Activated naive CD4-positive, alpha-beta T cell treated with Interleukin-2 at 50 U/mL for 16 hours (primary cell): Measurements from ENCODE around the gene SNTG2.

Source experiments
- DNase-seq: peaks from one replicate; pipeline ENCODE4 v3.0.0-alpha.2; 2020

Gene SNTG2

DNA sequence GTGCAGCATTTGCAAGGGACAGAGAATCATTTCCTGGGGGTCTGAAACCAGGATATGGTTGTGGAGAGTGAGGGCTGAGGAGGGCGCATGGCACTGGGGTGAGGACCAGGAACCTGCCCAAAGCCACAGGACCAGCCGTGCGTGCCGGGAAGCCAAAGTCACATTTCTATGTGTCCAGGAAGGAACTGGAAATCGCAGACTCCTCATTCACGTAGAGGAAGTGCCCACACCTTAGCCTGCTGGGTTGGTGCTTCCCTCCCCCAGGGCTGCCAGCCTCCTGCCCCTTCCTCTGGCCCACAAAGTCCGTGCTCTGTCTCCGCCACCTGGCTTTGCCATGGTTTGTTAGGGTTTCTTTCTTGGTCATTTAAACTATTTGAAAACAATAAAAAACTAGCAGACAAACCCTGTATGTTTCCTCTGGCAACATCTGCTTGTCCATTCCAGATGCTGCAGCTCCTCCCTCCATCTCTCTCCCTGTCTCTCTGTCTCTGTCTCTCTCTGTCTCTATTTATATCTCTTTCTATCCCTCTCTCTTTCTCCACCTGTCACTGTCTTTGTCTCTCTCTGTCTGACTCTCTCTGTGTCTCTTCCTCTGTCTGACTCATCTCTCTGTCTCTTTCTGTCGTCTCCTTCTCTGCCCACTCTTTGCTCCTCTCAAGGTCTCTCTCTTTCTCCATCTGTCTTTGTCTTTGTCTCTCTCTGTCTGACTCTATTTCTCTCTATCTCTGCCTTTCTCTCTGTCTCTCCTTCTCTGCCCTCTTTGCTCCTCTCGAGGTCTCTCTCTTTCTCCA, 299.4 kb downstream of the SNTG2 start:
- no peak for DNase-seq

- no peak for DNase-seq
These were observed 300.9 kb downstream of the SNTG2 start for GRCh38 chr2:1251520-1251919.

DNA sequence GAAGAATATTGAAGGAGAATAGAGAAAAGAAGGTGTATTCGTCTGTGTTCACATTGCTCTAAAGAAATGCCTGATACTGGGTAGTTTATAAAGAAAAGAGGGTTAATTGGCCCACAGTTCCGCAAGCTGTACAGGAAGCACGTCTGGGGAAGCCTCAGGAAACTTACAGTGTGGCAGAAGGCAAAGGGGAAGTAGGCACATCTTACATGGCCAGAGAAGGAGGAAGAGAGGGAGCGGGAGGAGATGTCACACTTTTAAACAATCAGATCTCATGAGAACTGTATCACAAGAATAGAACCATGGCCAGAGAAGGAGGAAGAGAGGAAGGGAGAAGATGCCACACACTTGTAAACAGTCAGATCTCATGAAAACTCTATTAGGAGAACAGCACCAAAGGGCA, 303.0 kb downstream of the SNTG2 start:
- DNase-seq: no peak

DNA sequence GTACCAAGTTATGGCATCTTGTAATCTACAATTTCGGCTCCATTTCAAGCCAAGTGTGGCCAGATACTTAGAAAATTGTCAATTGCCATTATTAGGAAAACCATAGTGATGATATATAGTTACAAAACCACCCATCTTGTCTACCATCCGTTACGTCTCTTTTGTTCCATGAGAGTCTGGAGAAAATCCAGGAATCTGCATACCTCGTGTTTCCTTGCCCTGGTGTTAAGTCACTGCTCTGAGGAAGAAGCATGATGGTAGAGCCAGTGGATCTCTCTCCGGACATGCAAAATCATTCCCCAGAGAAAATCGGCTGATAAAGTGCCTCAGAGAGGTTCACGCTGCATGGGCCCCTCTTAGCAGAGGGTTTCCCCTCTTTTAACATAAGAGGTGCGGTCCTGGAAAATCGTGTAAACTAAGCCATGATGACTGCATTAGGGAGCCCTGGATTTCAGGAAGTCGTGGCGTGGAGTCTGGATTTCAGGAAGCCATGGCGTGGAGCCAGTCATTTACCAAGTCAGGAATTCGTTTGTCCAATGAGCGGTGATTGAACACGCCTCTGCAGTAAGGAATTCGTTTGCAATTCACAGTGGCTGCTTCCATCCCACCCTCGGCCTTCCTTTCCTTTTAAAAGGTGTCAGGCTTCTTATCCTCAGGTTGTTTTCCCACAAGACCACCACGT, 304.2 kb downstream of the SNTG2 start:
- DNase-seq: no peak

DNA sequence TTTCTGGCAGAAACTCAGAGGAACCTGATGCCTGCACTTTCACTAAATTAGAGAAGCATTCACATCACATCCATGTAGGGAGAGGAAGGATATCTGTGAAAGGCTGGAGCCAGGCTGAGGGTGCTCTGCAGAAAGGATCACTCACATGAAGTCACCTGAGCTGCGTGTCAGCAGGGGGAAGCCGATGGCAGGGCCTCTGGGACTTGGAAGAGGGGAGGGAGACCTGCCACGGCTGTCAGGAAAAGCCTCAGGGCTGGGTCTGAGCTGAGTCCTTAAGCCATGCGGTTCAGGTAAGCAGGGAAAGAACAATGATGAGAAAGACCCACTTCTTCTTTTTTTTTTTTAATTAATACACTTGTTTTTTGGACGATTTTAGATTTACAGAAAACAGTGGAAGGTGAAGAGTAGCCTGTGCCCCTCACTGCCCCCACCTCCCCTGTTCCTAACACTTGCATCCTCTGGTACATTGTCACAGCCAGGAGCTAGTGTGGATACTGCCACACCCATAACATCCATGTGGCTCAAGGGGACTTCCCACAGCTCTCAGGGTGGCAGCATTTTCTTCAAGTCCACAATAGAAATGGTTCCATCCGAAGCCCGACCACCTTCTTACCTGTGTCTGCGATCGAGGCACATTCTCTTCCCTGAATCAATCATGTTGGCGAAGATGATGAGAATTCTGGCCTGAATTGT, 306.1 kb downstream of the SNTG2 start:
- DNase-seq: no peak

DNA sequence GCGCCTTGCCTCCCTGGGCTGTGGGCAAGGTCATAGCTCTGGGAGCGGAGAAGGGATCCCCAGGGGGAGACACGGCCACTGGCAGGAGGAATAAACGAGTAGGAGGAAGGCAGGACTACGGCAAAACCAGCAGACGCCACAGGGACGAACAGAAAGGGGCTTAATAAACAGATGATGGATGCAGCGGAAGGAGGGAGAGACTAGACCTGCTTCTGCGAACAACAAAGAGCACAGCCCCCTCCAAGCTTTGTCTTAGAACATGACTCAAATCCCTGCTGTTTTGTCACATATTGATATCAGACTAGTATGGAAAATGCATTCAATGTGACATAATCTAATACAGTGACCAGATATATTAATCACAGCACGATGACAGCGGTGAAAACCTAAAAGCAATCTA, 306.7 kb downstream of the SNTG2 start:
- DNase-seq: no peak

DNA sequence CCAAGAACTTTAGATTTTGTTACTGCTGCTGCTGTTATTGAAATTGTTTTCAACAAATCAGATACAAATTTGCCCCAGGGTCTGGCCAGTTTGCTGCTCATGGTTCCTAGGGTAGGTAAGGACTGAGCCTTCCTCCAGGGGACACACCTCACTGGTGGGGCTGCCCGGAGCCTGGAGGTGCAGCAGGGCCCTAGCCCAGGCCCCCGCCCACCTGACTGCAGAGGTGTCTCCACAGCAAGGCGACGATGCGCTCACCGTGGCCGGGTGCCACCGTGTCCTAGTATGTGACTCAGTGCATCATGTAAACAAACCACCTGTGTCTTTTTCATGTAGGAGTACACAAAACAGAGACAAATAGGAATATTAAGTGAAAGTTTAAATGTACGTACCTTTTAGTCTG, 309.1 kb downstream of the SNTG2 start:
- no peak for DNase-seq

DNA sequence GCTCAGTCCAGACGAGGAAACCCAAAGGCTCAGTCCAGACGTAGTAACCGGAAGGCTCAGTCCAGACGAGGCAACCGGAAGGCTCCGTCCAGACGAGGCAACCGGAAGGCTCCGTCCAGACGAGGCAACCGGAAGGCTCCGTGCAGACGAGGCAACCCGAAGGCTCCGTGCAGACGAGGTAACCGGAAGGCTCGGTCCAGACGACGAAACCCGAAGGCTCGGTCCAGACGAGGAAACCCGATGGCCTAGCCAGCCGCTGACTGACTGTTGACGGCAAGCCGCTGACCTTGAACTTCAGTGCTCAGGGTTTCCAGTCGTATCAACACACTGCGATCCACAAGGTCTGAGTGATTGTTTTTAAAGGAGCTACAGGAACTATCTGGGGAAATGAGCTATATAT, 312.0 kb downstream of the SNTG2 start:
- DNase-seq: no peak

GRCh38 chr2:1265454-1265853, 314.8 kb downstream of the SNTG2 start:
- no peak for DNase-seq

GRCh38 chr2:1266351-1266750, 315.7 kb downstream of the SNTG2 start:
- no peak for DNase-seq

- DNase-seq: no peak
These were observed 317.4 kb downstream of the SNTG2 start for GRCh38 chr2:1268034-1268433.

DNA sequence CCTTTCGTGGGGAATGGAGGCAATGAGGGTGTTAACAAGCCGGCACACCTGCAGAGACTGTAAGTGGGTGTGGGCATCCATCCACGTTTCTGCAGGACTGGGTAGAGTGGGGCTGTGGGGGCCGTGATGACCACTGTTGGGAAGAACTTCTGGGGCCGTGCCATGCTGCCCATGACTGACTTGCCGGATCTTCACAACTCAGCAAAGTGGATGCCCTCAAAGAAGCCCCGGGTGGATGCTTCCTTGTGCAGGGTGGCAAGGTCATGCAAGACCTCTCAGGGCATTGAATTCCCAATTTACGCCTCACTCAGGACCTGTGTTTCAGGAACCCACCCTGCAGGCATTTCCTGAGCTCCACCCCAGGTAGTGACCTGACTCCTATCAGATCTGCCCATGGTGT, 319.2 kb downstream of the SNTG2 start:
- DNase-seq: no peak

- no peak for DNase-seq
These were observed 322.2 kb downstream of the SNTG2 start for GRCh38 chr2:1272835-1273234.

- no peak for DNase-seq
These were observed 327.0 kb downstream of the SNTG2 start for GRCh38 chr2:1277634-1278033.

- no peak for DNase-seq
These were observed 327.5 kb downstream of the SNTG2 start for GRCh38 chr2:1278125-1278524.

DNA sequence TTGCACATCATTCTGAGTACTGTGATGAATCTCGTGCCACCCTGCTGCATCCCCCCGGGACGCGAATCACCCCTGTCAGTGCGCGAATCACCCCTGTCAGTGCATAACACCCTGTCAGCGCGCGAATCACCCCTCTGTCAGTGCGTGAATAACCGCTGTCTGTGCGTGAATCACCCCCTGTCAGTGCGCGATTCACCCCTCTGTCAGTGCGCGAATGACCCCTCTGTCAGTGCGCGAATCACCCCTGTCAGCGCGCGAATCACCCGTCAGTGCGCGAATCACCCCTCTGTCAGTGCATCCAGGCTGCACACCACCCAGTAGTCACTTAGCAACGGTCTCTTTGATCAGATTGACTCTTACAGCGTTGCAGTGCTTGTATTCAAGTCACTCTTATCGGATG, 328.2 kb downstream of the SNTG2 start:
- no peak for DNase-seq

DNA sequence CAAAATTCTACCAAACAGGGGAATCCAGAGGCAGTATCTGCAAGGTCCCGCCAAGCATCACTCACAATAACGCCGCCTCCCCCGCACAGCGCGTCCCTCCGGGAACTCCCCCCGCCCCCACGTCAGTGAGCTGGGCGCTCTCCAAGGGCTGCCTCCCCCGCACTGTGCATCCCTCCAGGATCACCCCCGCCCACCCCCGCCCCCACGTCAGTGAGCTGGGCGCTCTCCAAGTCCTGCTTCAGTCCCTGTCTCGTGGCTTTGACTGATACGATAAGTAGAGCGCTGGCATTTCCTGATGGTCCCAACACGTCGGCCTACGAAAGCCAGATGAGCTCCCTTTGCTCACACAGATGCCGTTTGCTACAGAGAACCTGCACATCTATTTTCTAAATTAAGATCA, 331.9 kb downstream of the SNTG2 start:
- no peak for DNase-seq

DNA sequence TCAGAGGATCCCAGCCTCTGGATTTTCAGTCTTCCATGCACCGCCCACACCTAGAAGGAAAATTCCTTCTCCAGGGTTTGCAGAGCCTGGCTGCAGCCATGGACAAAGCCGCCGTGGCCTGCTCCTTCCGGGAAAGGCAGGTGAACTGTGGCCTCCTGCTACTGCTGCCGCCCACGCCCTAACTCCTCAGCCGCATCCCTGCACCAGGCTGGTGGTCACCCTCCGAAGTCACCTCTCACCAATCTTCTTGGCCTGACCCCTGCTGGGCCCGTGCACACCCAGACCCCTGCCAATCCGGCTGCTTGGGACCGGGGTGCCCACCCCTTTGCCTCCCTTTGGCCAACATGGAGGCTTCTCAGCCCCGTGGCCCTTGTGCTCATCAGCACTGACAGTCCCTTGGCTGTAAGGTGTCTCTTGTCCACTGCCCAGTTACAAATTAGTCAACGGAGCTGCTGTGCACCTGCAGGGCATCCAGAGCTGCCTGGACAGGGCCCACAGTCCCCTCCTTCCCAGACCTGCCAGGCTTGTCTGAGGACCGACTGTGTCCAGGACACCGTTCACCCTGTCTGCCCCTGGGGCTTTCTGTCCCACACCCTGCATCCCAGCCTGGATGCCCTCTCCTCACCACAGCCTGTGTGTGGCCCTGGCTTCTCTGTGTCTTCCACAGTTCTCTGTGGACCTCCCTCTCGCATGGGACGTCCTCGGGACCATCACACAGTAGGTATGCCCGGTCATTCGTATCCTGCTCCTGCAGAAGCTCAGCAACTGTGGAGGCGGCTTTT, 332.6 kb downstream of the SNTG2 start:
- no peak for DNase-seq

GRCh38 chr2:1283871-1284270, 333.2 kb downstream of the SNTG2 start:
- no peak for DNase-seq

GRCh38 chr2:1286929-1287328, 336.3 kb downstream of the SNTG2 start:
- DNase-seq: no peak

GRCh38 chr2:1287427-1287826, 336.8 kb downstream of the SNTG2 start:
- DNase-seq: no peak

DNA sequence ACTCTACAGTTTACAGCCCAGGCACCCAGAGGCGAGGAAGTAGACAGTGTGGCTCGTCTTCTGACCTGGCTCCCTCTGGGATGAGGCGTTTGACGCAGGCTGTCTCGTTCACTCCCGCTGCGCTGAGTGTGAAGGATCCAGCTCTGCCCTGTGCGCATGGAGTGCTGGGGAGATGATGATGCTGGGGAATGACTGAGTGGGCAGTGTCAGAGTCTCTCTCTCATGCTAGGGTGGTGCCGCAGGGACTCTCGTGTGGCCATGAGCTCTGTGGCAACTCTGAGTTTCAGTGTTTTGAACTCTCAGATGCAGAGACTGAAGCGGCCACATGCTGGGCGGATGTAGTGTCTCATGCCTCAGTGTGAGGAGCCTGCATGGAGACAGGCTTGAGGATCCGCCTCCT, 344.3 kb downstream of the SNTG2 start:
- no peak for DNase-seq

DNA sequence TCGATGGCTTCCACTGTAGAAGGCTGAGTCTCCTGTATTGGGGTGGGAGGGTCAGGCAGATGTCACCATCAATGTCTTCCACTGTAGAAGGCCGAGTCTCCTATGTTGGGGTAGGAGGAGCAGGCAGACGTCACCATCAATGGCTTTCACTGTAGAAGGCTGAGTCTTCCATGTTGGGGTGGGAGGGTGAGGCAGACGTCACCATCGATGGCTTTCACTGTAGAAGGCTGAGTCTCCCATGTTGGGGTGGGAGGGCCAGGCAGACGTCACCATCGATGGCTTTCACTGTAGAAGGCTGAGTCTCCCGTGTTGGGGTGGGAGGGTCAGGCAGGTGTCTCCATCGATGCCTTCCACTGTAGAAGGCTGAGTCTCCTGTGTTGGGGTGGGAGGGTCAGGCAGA, 345.1 kb downstream of the SNTG2 start:
- no peak for DNase-seq
